IPS-18c (cell line): Measurements from ENCODE around the gene AMPH.
"Not testable (repeated sequence)": the region's sequence is repeated elsewhere in the genome, so short reads cannot be mapped to it uniquely, and the experiment has no call there.

Experiments used
- H3K4me3 ChIP-seq: 2 replicates; pipeline ENCODE4 v1.7.0; 2013; ENCODE audit warnings: low read depth, mild to moderate bottlenecking, low read length, moderate library complexity; ENCODE audit not compliant: insufficient read depth
- H3K9me3 ChIP-seq: one replicate; pipeline ENCODE4 v1.6.1; 2013; ENCODE audit warnings: mild to moderate bottlenecking, low read length, moderate library complexity; ENCODE audit not compliant: control insufficient read depth, insufficient read depth

The AMPH gene

GRCh38 chr7:38637957-38638356 is 6.8 kb upstream of the AMPH start:
- Histone ChIP-seq H3K9me3 (no peaks in the 10 kb centered on the region), H3K4me3 (no peak overlapping the region)

DNA sequence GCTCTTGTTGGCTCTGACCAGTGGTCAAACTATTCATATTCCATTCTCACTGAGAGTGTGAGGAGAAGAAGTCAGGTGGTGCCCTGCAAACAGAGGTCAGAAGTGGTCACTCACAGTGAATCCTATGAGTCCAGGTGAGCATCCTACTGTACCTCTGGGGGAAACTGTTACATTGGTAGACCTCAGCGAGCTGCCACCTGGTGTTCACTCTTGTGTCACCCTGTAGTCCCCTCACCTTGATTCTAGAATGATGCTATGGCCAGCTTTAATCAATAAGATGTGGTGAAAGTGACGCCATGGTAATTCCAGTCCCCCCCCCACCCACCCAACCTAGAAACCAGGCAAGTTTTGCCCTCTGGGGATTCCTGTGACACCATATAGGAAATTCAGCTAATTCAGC is 1.2 kb upstream of the AMPH start:
- no peaks in the 10 kb centered on the region for H3K9me3 ChIP-seq
- H3K4me3 ChIP-seq = no peak overlapping the region

GRCh38 chr7:38629651-38630510 is 1.3 kb downstream of the AMPH start:
- H3K4me3 ChIP-seq = no peak overlapping the region; the same call in 1 of the 2 replicates

GRCh38 chr7:38628630-38629385 is 2.4 kb downstream of the AMPH start:
- no peak overlapping the region for H3K4me3 ChIP-seq
- H3K9me3 ChIP-seq = no peaks in the 10 kb centered on the region

More at GRCh38 chr7:38629651-38630510, 1.3 kb downstream of the AMPH start:
- no peaks in the 10 kb centered on the region for H3K9me3 ChIP-seq

- Histone ChIP-seq H3K9me3 (no peaks in the 10 kb centered on the region), H3K4me3 (no peak overlapping the region)
Observed at GRCh38 chr7:38625866-38626265, 5.3 kb downstream of the AMPH start.

GRCh38 chr7:38615665-38616064 is 15.5 kb downstream of the AMPH start:
- H3K9me3 ChIP-seq = no peaks in the 10 kb centered on the region
- no peak overlapping the region for H3K4me3 ChIP-seq

DNA sequence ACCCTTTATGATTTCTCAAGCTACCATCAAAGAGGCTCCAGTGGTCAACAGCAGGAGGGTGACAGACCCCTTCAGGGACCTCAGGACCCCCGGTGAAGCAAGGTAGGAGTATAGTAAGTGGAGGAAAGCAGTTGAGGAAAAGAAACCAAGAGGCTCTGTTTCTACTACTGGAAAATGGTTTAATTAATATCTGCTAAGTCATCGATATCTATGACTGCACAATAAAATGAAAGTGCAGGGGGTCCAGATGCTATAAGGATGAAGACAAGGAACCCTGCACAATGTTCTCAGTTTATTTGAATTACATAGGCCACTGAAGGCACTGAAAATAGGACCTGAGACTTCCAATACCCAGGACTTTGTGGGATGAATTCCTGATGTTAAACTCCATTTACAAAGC is 23.7 kb downstream of the AMPH start:
- Histone ChIP-seq H3K4me3 (no peak overlapping the region), H3K9me3 (no peaks in the 10 kb centered on the region)

- H3K9me3 ChIP-seq = no peaks in the 10 kb centered on the region
- no peak overlapping the region for H3K4me3 ChIP-seq
Observed at GRCh38 chr7:38600741-38601140, 30.4 kb downstream of the AMPH start.

- Histone ChIP-seq H3K4me3 (no peak overlapping the region), H3K9me3 (peaks cover 2% of the 10 kb centered on the region)
Observed at GRCh38 chr7:38594949-38595348, 36.2 kb downstream of the AMPH start.

DNA sequence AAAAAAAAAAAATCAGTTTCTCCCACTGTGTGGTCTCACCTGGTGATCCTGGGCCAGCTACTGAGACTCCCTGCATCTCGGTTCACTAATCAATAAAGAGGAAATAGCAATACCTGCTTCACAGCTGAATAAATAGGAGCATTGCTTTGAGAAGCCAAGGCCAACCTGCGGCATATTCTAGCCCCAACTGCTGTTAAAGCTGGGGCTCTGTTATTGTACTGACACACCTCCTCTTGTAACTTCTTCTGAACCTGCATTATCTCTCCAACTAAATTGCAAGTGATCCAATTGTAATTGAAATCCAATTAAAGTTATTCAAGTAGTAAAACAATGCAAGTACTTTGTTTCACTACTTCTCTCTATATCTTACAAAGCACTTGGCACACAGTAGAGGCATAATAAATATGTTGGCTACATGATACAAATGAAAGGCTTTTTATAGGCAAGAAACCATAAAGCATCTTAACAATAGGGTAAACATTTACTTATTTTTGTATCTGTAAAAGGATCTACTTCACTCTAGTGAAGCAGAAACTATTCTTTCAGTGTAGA is 38.4 kb downstream of the AMPH start:
- no peak overlapping the region for H3K4me3 ChIP-seq

GRCh38 chr7:38585572-38586354 is 45.4 kb downstream of the AMPH start:
- Histone ChIP-seq H3K4me3 (no peak overlapping the region), H3K9me3 (no peaks in the 10 kb centered on the region)

More for the DNA sequence above, 38.4 kb downstream of the AMPH start:
- peaks cover 2% of the 10 kb centered on the region for H3K9me3 ChIP-seq

DNA sequence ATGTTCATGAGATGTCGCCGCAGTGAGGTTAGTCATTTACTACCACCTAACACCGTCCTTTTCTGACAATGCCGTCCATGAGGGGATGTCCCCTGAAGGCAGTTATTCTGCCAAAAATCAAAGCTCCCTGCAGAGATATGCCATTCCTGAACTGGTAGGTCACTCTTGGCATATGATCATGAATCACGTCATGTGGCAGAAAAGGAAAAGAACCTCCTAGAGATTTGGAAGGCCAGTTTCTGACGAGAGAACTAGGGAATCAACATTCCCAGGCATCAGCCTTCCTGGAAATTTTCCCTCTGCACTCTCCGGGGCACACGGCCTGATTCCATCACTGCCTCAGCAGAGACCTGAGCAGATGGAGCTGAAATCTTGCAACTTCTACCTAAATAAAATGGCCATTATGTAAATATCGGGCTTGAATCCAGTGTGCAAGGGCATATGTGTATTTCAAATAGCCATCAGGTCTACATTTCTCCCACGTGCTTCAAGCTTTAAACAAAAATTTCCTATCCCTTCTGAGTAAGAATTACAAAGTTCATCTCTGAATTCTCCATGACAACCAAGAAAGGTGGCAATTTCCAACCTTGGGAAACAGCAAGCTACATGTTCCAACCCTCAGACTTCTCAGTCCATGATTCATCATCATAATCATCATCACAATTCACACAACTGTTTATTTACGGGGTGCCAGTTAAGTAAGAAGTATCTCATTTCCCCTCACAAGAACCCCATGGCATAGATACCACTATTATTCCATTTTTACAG is 46.5 kb downstream of the AMPH start:
- H3K4me3 ChIP-seq = no peak overlapping the region
- H3K9me3 ChIP-seq = no peaks in the 10 kb centered on the region

DNA sequence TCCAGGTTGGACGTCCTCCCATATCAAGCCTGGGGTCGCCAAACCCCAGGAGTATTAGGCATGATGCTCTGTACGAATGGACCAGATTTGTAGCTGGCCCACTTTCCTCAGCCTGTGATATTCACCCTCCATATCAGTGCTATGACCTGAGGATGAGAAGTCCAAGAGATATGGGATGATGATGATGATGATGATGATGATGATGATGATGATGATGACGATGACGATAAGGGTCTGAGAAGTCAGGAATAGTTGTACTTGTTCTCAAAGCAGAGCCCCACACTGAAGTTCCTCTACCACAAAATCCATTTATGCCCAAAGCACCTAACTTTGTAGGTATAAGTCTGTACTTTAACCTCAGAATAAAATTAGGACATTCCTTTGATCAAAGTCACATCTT is 50.7 kb downstream of the AMPH start:
- H3K4me3 ChIP-seq = no peak overlapping the region
- no peaks in the 10 kb centered on the region for H3K9me3 ChIP-seq

GRCh38 chr7:38574086-38574485 is 57.1 kb downstream of the AMPH start:
- Histone ChIP-seq H3K9me3 (no peaks in the 10 kb centered on the region), H3K4me3 (no peak overlapping the region)

DNA sequence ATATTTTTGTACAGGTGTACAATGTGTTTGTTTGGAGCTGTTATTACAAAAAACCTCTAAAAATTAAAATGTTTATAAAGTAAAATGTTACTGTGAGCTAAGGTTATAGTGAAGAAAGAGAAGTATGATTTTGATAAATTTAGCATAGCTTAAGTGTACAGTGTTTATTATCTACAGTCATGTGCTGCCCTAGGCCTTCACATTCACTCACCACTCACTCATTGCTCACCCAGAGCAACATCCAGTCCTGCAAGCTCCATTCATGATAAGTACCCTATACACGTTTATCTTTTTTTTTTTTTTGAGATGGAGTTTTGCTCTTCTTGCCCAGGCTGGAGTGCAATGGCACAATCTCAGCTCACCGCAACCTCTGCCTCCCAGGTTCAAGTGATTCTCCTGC is 59.6 kb downstream of the AMPH start:
- not testable (repeated sequence) for H3K9me3 ChIP-seq, H3K4me3 ChIP-seq

GRCh38 chr7:38568497-38568896 is 62.7 kb downstream of the AMPH start:
- H3K9me3 ChIP-seq = no peaks in the 10 kb centered on the region
- H3K4me3 ChIP-seq = no peak overlapping the region

DNA sequence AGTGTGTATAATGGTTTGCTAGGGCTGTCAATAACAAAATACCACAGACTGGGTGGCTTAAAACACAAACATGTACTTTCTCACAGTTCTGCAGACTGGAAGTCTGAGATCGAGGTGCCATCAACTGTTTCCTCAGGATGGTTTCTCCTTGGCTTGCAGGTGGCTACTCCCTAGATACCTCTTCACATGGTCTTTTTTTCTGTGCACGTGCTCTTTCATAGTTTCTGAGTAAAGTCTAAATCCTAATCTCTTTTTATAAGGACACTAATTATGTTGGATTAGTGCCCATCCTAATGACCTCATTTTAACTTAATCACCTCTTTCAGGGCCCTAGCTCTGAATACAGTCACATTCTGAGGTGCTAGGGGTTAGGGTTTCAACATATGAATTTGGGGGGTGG is 65.9 kb downstream of the AMPH start:
- H3K4me3 ChIP-seq = no peak overlapping the region
- peaks cover 1% of the 10 kb centered on the region for H3K9me3 ChIP-seq
